Activated T-helper 1 cell treated with anti-CD3 and anti-CD28 coated beads, Interleukin-12 subunit alpha, Interleukin-12 subunit beta, Interleukin-2, Interleukin-4 antibody, amounts not matched to agents 30 ng/mL and 10 ng/mL and 1 ng/mL, durations not matched to agents 14 hours and 24 hours and 36 hours (primary cell): ENCODE measurements around the gene ANKMY1. TPM values are rescaled to one million over a fixed set of nuclear protein-coding genes. Genes with fewer than 3 reads are reported as not detected.
A peak's percentile ranks its signal among the peaks of the same experiment; 100 is the strongest.

Experiments
- DNase-seq: peaks from one replicate; pipeline ENCODE4 v3.0.0; 2021; ENCODE audit warnings: low spot score
- H3K27ac Mint-ChIP-seq: one replicate; pipeline ENCODE4 v1.8.0; 2021; ENCODE audit warnings: mild to moderate bottlenecking, mixed read lengths
- H3K27me3 Mint-ChIP-seq: one replicate; pipeline ENCODE4 v1.8.0; 2022; ENCODE audit warnings: mild to moderate bottlenecking, moderate library complexity, mixed read lengths; ENCODE audit not compliant: insufficient read depth
- H3K36me3 Mint-ChIP-seq: one replicate; pipeline ENCODE4 v1.8.0; 2021; ENCODE audit warnings: low read depth, mixed read lengths
- H3K4me1 Mint-ChIP-seq: one replicate; pipeline ENCODE4 v1.8.0; 2021; ENCODE audit warnings: low read depth, mixed read lengths
- H3K4me3 Mint-ChIP-seq: one replicate; pipeline ENCODE4 v1.8.0; 2021; ENCODE audit warnings: mild to moderate bottlenecking, moderate library complexity, mixed read lengths
- H3K9me3 Mint-ChIP-seq: one replicate; pipeline ENCODE4 v1.8.0; 2021; ENCODE audit warnings: mixed read lengths
- intact Hi-C: fragments of 100-400 bp; cut with micrococcal nuclease; formaldehyde crosslinking; loops from one replicate; pipeline ENCODE4 v1.15.1; 2024
- total RNA-seq: library from RNA; stranded (reverse); gene quantifications from 2 replicates; pipeline ENCODE4 v1.2.3, GENCODE V29; 2022

ANKMY1 gene
- 21.9 and 25.2 TPM in 2 replicates for total RNA-seq

- no peaks in the 10 kb centered on the region for H3K27me3 Mint-ChIP-seq
- peak within 1 kb of the TSS; percentile 83 for H3K4me3 Mint-ChIP-seq
- no peak within 1 kb of the TSS for H3K27ac Mint-ChIP-seq
- peaks cover 17% of the 10 kb centered on the region for H3K36me3 Mint-ChIP-seq
- intact Hi-C loops: loop anchor here (1.0 kb wide), 1 partner anchor 8 kb away; no protein-coding TSS in a partner anchor
- H3K4me1 Mint-ChIP-seq: peaks cover 46% of the 10 kb centered on the region
- H3K9me3 Mint-ChIP-seq: no peaks in the 10 kb centered on the region
- DNase-seq: peak; percentile 64
Observed at GRCh38 chr2:240557808-240558207, at the start of gene ANKMY1. Gene ANKMY1, minus strand, starts transcription at chr2:240557988. Its CDS starts 653 bp downstream, at chr2:240557335.

GRCh38 chr2:240605867-240606743 lies 48.3 kb upstream of the ANKMY1 start:
- Mint-ChIP-seq H3K36me3 (peaks cover 3% of the 10 kb centered on the region), H3K4me1 (peaks cover 8% of the 10 kb centered on the region), H3K4me3 (no peak overlapping the region), H3K27me3 (no peaks in the 10 kb centered on the region), H3K9me3 (no peaks in the 10 kb centered on the region), H3K27ac (no peak overlapping the region)
- DNase-seq: no peak
- intact Hi-C loops: no loop called here

- Mint-ChIP-seq H3K27ac (no peak overlapping the region), H3K4me1 (peaks cover 8% of the 10 kb centered on the region), H3K36me3 (peaks cover 3% of the 10 kb centered on the region), H3K4me3 (no peak overlapping the region), H3K9me3 (no peaks in the 10 kb centered on the region), H3K27me3 (no peaks in the 10 kb centered on the region)
- DNase-seq: no peak
- intact Hi-C loops: no loop called here
Observed at GRCh38 chr2:240604939-240605716, 47.3 kb upstream of the ANKMY1 start.

- H3K36me3 Mint-ChIP-seq: peaks cover 7% of the 10 kb centered on the region
- peaks cover 5% of the 10 kb centered on the region for H3K4me1 Mint-ChIP-seq
- intact Hi-C loops: no loop called here
- H3K4me3 Mint-ChIP-seq: no peak overlapping the region
- H3K27me3 Mint-ChIP-seq: no peaks in the 10 kb centered on the region
- H3K9me3 Mint-ChIP-seq: no peaks in the 10 kb centered on the region
- H3K27ac Mint-ChIP-seq: peak overlapping the region; percentile 9
- no peak for DNase-seq
Observed at GRCh38 chr2:240604291-240604938, 46.6 kb upstream of the ANKMY1 start.

GRCh38 chr2:240603846-240604245 lies 46.1 kb upstream of the ANKMY1 start:
- Mint-ChIP-seq H3K36me3 (peaks cover 4% of the 10 kb centered on the region), H3K4me1 (no peaks in the 10 kb centered on the region), H3K9me3 (no peaks in the 10 kb centered on the region), H3K27me3 (no peaks in the 10 kb centered on the region), H3K4me3 (no peak overlapping the region), H3K27ac (no peak overlapping the region)
- DNase-seq: no peak
- intact Hi-C loops: no loop called here

- H3K27ac Mint-ChIP-seq: no peak overlapping the region
Observed at GRCh38 chr2:240603081-240603835, 45.5 kb upstream of the ANKMY1 start.

GRCh38 chr2:240602266-240603050 lies 44.7 kb upstream of the ANKMY1 start:
- DNase-seq: no peak
- Mint-ChIP-seq H3K27me3 (no peaks in the 10 kb centered on the region), H3K4me3 (no peak overlapping the region), H3K27ac (no peak overlapping the region), H3K4me1 (no peaks in the 10 kb centered on the region), H3K9me3 (no peaks in the 10 kb centered on the region), H3K36me3 (peaks cover 4% of the 10 kb centered on the region)
- intact Hi-C loops: no loop called here

More at GRCh38 chr2:240603081-240603835, 45.5 kb upstream of the ANKMY1 start:
- DNase-seq: no peak
- no peaks in the 10 kb centered on the region for H3K4me1 Mint-ChIP-seq
- H3K27me3 Mint-ChIP-seq: no peaks in the 10 kb centered on the region
- peaks cover 4% of the 10 kb centered on the region for H3K36me3 Mint-ChIP-seq
- H3K4me3 Mint-ChIP-seq: no peak overlapping the region
- H3K9me3 Mint-ChIP-seq: no peaks in the 10 kb centered on the region
- intact Hi-C loops: no loop called here

GRCh38 chr2:240601831-240602160 lies 44.0 kb upstream of the ANKMY1 start:
- no peak for DNase-seq
- H3K27me3 Mint-ChIP-seq: no peaks in the 10 kb centered on the region
- H3K4me3 Mint-ChIP-seq: no peak overlapping the region
- peaks cover 4% of the 10 kb centered on the region for H3K36me3 Mint-ChIP-seq
- intact Hi-C loops: no loop called here
- H3K4me1 Mint-ChIP-seq: no peaks in the 10 kb centered on the region
- no peak overlapping the region for H3K27ac Mint-ChIP-seq
- no peaks in the 10 kb centered on the region for H3K9me3 Mint-ChIP-seq

GRCh38 chr2:240601061-240601830 lies 43.5 kb upstream of the ANKMY1 start:
- H3K4me1 Mint-ChIP-seq: no peaks in the 10 kb centered on the region
- no peaks in the 10 kb centered on the region for H3K9me3 Mint-ChIP-seq
- H3K36me3 Mint-ChIP-seq: peaks cover 4% of the 10 kb centered on the region
- H3K27ac Mint-ChIP-seq: no peak overlapping the region
- no peaks in the 10 kb centered on the region for H3K27me3 Mint-ChIP-seq
- intact Hi-C loops: no loop called here
- no peak for DNase-seq
- no peak overlapping the region for H3K4me3 Mint-ChIP-seq

- peaks cover 4% of the 10 kb centered on the region for H3K36me3 Mint-ChIP-seq
- no peak overlapping the region for H3K27ac Mint-ChIP-seq
- no peak for DNase-seq
- H3K4me3 Mint-ChIP-seq: no peak overlapping the region
- no peaks in the 10 kb centered on the region for H3K4me1 Mint-ChIP-seq
- intact Hi-C loops: no loop called here
- H3K9me3 Mint-ChIP-seq: no peaks in the 10 kb centered on the region
- no peaks in the 10 kb centered on the region for H3K27me3 Mint-ChIP-seq
Observed at GRCh38 chr2:240600451-240600961, 42.7 kb upstream of the ANKMY1 start.

GRCh38 chr2:240599141-240599583 lies 41.4 kb upstream of the ANKMY1 start:
- no peak for DNase-seq
- no peak overlapping the region for H3K4me3 Mint-ChIP-seq
- no peaks in the 10 kb centered on the region for H3K9me3 Mint-ChIP-seq
- intact Hi-C loops: no loop called here
- no peaks in the 10 kb centered on the region for H3K4me1 Mint-ChIP-seq
- no peak overlapping the region for H3K27ac Mint-ChIP-seq
- no peaks in the 10 kb centered on the region for H3K27me3 Mint-ChIP-seq
- H3K36me3 Mint-ChIP-seq: peaks cover 4% of the 10 kb centered on the region
